HG03565 (cell line): ENCODE results near the gene COLGALT1.
A peak's percentile ranks its signal among the peaks of the same experiment; 100 is the strongest.
"Not testable (repeated sequence)": the region's sequence is repeated elsewhere in the genome, so short reads cannot be mapped to it uniquely, and the experiment has no call there.

Source experiments
- ATAC-seq: cut with Tn5 transposase; IDR thresholded peaks from one replicate; pipeline ENCODE4 v1.9.1; 2021; ENCODE audit warnings: mild to moderate bottlenecking, moderate library complexity; ENCODE audit not compliant: unreplicated experiment

The COLGALT1 gene

GRCh38 chr19:17590866-17591265 is 35.4 kb downstream of the COLGALT1 start:
- ATAC-seq, result no peak

- not testable (repeated sequence) for ATAC-seq
Observed at GRCh38 chr19:17594296-17594695, 38.8 kb downstream of the COLGALT1 start.

DNA sequence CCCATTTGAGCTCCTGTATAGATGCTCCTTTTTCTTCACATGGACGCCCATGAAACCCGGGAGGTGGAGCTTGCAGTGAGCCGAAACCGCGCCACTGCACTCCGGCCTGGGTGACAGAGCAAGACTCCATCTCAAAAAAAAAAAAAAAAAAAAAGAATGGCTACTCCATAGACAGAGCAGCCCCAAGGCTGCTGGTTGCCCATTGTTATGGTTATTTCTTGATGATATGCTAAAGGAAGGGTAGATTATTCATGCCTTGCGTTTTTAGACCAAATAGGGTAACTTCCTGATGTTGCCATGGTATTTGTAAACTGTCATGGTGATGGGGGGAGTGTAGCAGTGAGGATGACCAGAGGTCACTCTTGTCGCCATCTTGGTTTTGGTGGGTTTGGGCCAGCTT is 42.6 kb downstream of the COLGALT1 start:
- ATAC-seq, result not testable (repeated sequence)

DNA sequence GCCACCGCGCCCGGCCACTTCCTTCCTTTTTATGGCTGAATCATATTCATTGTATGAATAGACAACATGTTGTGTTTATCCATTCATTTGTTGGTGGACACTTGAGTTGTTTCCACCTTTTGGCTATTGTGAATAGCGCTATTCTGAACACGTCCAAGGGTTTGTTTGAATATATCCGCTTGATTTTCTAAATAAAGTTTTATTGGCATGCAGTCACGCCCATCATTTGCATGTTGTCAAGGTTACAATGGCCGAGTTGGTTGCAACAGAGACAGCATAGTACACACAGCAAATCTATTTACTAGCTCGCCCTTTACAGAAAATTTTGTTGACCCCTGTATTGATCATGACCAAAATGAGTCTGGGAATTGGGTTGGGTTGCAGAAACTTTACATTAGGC is 43.5 kb downstream of the COLGALT1 start:
- ATAC-seq, result no peak

DNA sequence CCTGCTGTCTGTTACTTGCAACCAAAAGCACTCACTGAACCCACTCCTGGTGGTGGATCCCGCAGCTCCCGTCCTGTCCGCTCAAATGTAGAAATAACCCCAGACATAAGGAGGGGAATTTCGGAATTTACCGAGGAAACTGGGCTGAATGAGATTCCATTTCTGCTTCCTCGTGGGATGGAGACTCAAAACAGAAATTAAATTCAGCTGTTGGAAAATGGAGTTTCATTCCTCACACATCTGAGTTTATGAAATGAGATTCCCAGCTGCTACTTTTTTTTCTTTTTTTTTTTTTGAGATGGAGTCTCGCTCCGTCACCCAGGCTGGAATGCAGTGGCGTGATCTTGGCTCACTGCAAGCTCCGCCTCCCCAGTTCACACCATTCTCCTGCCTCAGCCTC is 44.3 kb downstream of the COLGALT1 start:
- ATAC-seq, result no peak

DNA sequence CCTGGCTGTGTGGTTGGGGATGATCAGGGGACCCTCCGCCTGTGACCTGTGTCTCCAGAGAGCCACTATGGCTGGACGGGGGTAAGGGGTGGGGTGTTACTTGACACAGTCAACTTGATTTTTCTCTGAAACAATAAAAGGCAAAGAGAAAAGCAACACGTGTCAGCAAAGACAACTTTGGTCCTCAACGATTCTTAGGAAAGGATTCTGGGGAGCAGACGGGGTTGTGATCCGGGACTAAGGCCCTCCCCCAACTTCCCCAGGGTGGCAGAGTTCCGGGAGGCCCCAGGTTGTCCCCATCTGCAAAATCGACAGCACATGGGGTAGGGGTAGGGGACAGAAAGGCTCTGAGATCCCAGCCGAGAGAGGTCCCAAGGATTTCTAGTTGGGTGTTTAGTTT is 46.2 kb downstream of the COLGALT1 start:
- no peak for ATAC-seq

- ATAC-seq, result no peak
Observed at GRCh38 chr19:17602217-17602616, 46.8 kb downstream of the COLGALT1 start.

- ATAC-seq, result no peak
Observed at GRCh38 chr19:17602872-17603510, 47.5 kb downstream of the COLGALT1 start.

DNA sequence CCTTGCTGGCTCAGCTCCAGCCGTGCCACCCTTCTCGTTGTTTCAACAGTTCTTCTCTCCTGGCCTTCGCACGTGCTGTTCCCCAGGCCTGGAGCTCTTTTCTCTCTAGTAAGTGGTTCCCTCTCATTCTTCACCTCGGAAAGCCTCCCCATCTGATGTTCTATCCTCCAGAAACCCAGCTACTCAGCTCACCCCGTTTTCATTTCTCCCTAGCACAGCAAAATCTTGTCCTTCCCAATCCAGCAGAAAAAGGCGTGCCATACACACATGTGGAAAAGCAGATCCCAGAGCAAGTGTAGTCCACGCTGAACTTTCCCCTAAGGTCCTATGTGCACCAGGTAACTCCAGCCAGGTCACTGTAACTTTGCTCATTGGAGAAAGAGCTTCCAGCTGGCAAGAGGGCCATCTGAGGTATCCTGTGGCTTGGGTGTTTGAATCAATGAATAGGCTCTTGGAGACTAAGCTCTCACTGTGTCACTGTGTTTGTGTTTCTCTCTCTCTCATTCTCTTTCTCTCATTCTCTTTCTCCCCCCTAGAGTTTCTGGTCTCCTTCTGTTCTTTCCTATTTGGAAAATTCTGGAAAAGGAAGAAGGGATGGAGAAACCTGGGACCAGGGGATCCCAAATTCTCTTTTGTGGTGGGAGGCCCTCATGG is 49.0 kb downstream of the COLGALT1 start:
- no peak for ATAC-seq

GRCh38 chr19:17605117-17605516 is 49.7 kb downstream of the COLGALT1 start:
- no peak for ATAC-seq

GRCh38 chr19:17605761-17606589 is 50.5 kb downstream of the COLGALT1 start:
- peak; percentile 69 for ATAC-seq

DNA sequence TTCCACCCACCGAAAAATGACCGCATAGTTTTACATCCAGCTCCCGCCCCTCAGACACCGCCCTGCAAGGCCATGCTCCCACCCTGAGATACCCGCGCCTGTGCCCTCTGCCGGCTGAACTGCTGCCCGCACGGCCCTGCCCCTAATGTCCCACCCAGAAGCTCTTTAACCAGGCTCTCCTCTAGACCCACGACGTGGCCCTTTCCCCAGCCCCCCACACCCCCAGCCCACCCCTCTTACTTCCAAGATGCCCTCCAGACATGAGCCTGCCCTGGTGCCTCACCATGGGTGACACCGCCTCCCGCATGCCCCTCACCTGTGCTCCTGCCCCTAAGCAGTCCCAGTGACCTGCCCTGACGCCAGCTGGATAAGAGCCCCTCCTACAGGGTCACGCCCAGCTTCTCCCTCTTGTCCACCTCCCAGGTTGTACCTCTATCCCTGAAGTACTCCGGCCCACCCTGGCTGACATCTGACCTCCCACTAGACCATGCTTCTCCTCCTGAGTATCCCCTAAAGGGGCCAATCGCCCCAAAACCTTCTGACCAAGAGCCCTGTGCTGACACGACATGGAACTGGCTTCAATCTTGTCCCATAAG is 51.2 kb downstream of the COLGALT1 start:
- no peak for ATAC-seq

GRCh38 chr19:17607936-17608335 is 52.5 kb downstream of the COLGALT1 start:
- ATAC-seq, result no peak

GRCh38 chr19:17610384-17610783 is 54.9 kb downstream of the COLGALT1 start:
- no peak for ATAC-seq

DNA sequence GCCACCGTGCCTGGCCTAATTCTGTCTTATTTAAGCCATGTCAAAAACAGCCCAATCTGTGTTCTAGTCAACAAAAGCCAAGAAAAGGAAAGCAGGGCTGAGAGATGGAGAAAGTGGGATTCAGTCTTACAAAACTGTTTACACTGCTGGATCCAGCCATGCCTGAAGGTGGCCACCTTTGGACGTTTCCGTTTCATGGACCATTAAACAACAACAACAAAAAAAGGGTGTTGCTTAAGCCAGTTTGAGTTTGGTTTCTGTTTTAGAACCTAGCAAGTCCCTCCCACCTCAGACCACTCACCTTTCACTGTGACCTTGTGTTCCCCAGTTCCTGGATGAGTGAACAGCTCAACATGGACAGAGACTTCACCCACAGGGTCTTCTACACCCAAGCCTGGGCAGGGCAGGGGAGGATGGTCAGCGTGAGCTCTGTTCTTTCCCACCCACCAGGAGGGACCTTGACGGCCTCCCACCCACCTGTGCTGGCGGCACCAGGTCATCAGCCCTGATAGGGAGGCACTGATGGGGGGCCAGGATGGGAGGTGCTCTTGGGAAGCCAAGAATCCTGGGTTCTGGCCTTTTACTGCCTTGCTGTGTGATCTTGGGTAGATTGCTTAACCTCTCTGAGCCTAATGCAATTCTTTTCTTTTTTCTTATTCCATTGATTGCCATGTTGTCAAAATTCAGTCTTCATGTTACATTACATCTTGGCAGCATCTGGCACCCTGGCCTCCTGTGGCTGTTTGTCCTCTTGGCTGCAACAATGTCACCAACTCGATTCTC is 56.2 kb downstream of the COLGALT1 start:
- ATAC-seq, result no peak

DNA sequence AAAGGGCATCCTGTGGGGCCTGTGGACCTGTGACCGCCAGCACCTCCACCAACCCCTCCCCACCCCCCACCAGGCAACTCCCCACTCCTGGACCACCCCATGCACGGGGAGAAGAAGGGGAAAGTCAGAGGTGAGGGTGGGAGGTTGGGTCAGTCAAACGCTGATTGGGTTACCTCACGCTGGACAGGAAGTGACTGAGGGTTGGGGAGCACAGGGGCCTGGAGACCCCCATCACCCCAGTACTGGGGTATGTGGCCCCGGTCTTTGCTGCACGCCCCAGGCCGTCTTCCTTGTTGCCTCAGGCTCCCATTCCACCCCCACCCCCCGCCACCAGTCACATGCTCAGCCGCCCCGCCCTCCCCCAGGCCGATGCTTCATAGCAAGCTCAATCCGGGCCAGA is 59.0 kb downstream of the COLGALT1 start:
- ATAC-seq, result no peak

- no peak for ATAC-seq
Observed at GRCh38 chr19:17615889-17616685, 60.6 kb downstream of the COLGALT1 start.

DNA sequence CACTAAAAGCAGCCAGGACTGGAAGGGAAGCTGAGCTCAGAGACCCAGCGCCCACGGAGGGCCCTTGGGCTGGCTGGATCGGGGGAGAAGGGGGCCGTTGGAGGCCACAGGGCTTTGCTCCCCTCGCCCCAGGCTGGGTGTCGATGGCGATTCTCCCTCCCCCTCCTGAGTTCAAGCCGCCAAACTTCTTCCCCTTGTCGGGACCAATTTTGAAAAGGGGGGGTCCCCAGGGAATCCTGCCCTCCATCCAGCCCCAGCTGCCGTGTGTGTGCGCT is 61.2 kb downstream of the COLGALT1 start:
- no peak for ATAC-seq

- no peak for ATAC-seq
Observed at GRCh38 chr19:17616961-17617806, 61.7 kb downstream of the COLGALT1 start.
